H9 (cell line): ENCODE results near the gene KIF15. TPM values are rescaled to one million over a fixed set of nuclear protein-coding genes. Genes with fewer than 3 reads are reported as not detected.

Experiments
- DNase-seq: peaks from one replicate; pipeline ENCODE4 v3.0.0-alpha.2; 2017
- H2AFZ ChIP-seq: one replicate; pipeline ENCODE4 v1.6.1; 2013; ENCODE audit warnings: mild to moderate bottlenecking, low read length, control low read depth, moderate library complexity
- H2AK5ac ChIP-seq: 2 replicates; pipeline ENCODE4 v1.6.1; 2013; ENCODE audit warnings: low read length, control low read depth, mixed read lengths; ENCODE audit not compliant: insufficient read length
- H2BK120ac ChIP-seq: one replicate; pipeline ENCODE4 v1.6.1; 2013; ENCODE audit warnings: low read depth, mild to moderate bottlenecking, low read length, control low read depth, inconsistent platforms; ENCODE audit not compliant: poor library complexity, severe bottlenecking
- H2BK12ac ChIP-seq: 2 replicates; pipeline ENCODE4 v1.6.1; 2013; ENCODE audit warnings: low read length, control low read depth, mixed read lengths, low read depth; ENCODE audit not compliant: insufficient read length
- H2BK15ac ChIP-seq: 2 replicates; pipeline ENCODE4 v1.6.1; 2013; ENCODE audit warnings: low read depth, low read length, control low read depth
- H2BK20ac ChIP-seq: one replicate; pipeline ENCODE4 v1.6.1; 2013; ENCODE audit warnings: low read depth, mild to moderate bottlenecking, low read length, control low read depth, inconsistent platforms; ENCODE audit not compliant: poor library complexity, severe bottlenecking
- H2BK5ac ChIP-seq: 2 replicates; pipeline ENCODE4 v1.6.1; 2013; ENCODE audit warnings: low read length, control low read depth, mixed read lengths; ENCODE audit not compliant: insufficient read length
- H3K14ac ChIP-seq: 2 replicates; pipeline ENCODE4 v1.6.1; 2013; ENCODE audit warnings: low read length, control low read depth; ENCODE audit not compliant: insufficient read depth
- H3K18ac ChIP-seq: 2 replicates; pipeline ENCODE4 v1.6.1; 2013; ENCODE audit warnings: low read depth, mild to moderate bottlenecking, mixed read lengths, low read length, control low read depth; ENCODE audit not compliant: insufficient read length
- H3K23ac ChIP-seq: 2 replicates; pipeline ENCODE4 v1.6.1; 2013; ENCODE audit warnings: low read length, control low read depth, mixed read lengths, low read depth; ENCODE audit not compliant: insufficient read length
- H3K23me2 ChIP-seq: 2 replicates; pipeline ENCODE4 v1.6.1; 2013; ENCODE audit warnings: low read depth, mild to moderate bottlenecking, mixed read lengths, low read length, control low read depth; ENCODE audit not compliant: insufficient read length, poor library complexity, severe bottlenecking
- H3K27ac ChIP-seq: 2 replicates; pipeline ENCODE4 v1.5.1; 2013; ENCODE audit warnings: low read length, control low read depth, mixed read lengths, low read depth; ENCODE audit not compliant: insufficient read length
- H3K27me3 ChIP-seq: 2 replicates; pipeline ENCODE4 v1.6.1; 2013; ENCODE audit warnings: low read length, control low read depth, inconsistent platforms; ENCODE audit not compliant: insufficient read depth
- H3K4ac ChIP-seq: 2 replicates; pipeline ENCODE4 v1.6.1; 2013; ENCODE audit warnings: low read depth, mild to moderate bottlenecking, control low read depth, inconsistent platforms, low read length, moderate library complexity
- H3K4me1 ChIP-seq: 2 replicates; pipeline ENCODE4 v1.6.1; 2013; ENCODE audit warnings: low read length, control low read depth, inconsistent platforms; ENCODE audit not compliant: insufficient read depth
- H3K4me2 ChIP-seq: 2 replicates; pipeline ENCODE4 v1.6.1; 2013; ENCODE audit warnings: low read length, control low read depth, mixed read lengths; ENCODE audit not compliant: insufficient read length, insufficient read depth
- H3K56ac ChIP-seq: 2 replicates; pipeline ENCODE4 v1.6.1; 2013; ENCODE audit warnings: low read depth, mild to moderate bottlenecking, mixed read lengths, low read length, control low read depth; ENCODE audit not compliant: insufficient read length
- H3K79me1 ChIP-seq: 2 replicates; pipeline ENCODE4 v1.6.1; 2013; ENCODE audit warnings: low read depth, mild to moderate bottlenecking, moderate library complexity, low read length, control low read depth, inconsistent platforms; ENCODE audit not compliant: insufficient read depth, poor library complexity, severe bottlenecking
- H3K79me2 ChIP-seq: 2 replicates; pipeline ENCODE4 v1.6.1; 2013; ENCODE audit warnings: low read length, control low read depth, inconsistent platforms; ENCODE audit not compliant: insufficient read depth
- H3K9ac ChIP-seq: 2 replicates; pipeline ENCODE4 v1.6.1; 2013; ENCODE audit warnings: low read length, control low read depth, mixed read lengths; ENCODE audit not compliant: insufficient read length; ENCODE audit errors: extremely low read depth
- H3K9me3 ChIP-seq: one replicate; pipeline ENCODE4 v1.6.1; 2013; ENCODE audit warnings: low read depth, low read length, inconsistent platforms; ENCODE audit not compliant: control insufficient read depth
- H3T11ph ChIP-seq: one replicate; pipeline ENCODE4 v1.6.1; 2013; ENCODE audit warnings: mild to moderate bottlenecking, low read length, control low read depth, inconsistent platforms
- H4K20me1 ChIP-seq: one replicate; pipeline ENCODE4 v1.6.1; 2013; ENCODE audit not compliant: control insufficient read depth, insufficient read length, insufficient read depth
- H4K5ac ChIP-seq: 2 replicates; pipeline ENCODE4 v1.6.1; 2013; ENCODE audit warnings: low read depth, mild to moderate bottlenecking, mixed read lengths, low read length, control low read depth; ENCODE audit not compliant: insufficient read length
- H4K8ac ChIP-seq: replicated peaks from 2 replicates; pipeline ENCODE4 v1.6.1; 2013; ENCODE audit warnings: low read length, control low read depth, mixed read lengths, low read depth; ENCODE audit not compliant: insufficient read length
- H4K91ac ChIP-seq: 2 replicates; pipeline ENCODE4 v1.6.1; 2013; ENCODE audit warnings: low read depth, mild to moderate bottlenecking, moderate library complexity, mixed read lengths, low read length, control low read depth; ENCODE audit not compliant: insufficient read length
- H3K27ac Mint-ChIP-seq, 3 experiments: 2 replicates in 2 of 3; 3 replicates in 1 of 3; pipeline ENCODE4 v1.8.0; 2020 to 2021; ENCODE audit warnings: mixed read lengths in 3 of 3, mild to moderate bottlenecking in 1 of 3, moderate library complexity in 1 of 3
- H3K27me3 Mint-ChIP-seq: 2 replicates; pipeline ENCODE4 v1.8.0; 2021; ENCODE audit warnings: low read depth, mild to moderate bottlenecking, moderate library complexity, mixed read lengths
- H3K36me3 Mint-ChIP-seq, 3 experiments: 2 replicates in 2 of 3; 3 replicates in 1 of 3; pipeline ENCODE4 v1.8.0; 2020 to 2021; ENCODE audit warnings: low read depth in 3 of 3, mixed read lengths in 3 of 3; ENCODE audit not compliant: insufficient read depth in 1 of 3
- H3K4me1 Mint-ChIP-seq, 2 experiments: 2 replicates each; pipeline ENCODE4 v1.8.0; 2020; ENCODE audit warnings: mixed read lengths in 2 of 2
- H3K4me3 Mint-ChIP-seq, 2 experiments: 2 replicates in 1 of 2; 3 replicates in 1 of 2; pipeline ENCODE4 v1.8.0; 2020 to 2021; ENCODE audit warnings: mild to moderate bottlenecking in 2 of 2, mixed read lengths in 2 of 2, moderate library complexity in 1 of 2
- H3K9me3 Mint-ChIP-seq, 2 experiments: 2 replicates in 1 of 2; 3 replicates in 1 of 2; pipeline ENCODE4 v1.8.0; 2020; ENCODE audit warnings: mild to moderate bottlenecking in 2 of 2, mixed read lengths in 2 of 2, moderate library complexity in 1 of 2
- CTCF ChIP-seq: fragments of 200-600 bp; sonication (generic); conservative IDR thresholded peaks from 3 replicates; pipeline ENCODE4 v1.8.0; 2021; ENCODE audit warnings: antibody characterized with exemption, mild to moderate bottlenecking
- WGBS: extraction: QIAGEN DNeasy Blood & Tissue Kit; methylation state at CpG from one replicate; pipeline ENCODE4 v1.1.7; 2013; ENCODE audit warnings: missing lambda C conversion rate, low lambda C conversion rate, mixed read lengths; ENCODE audit not compliant: insufficient read length; ENCODE audit errors: extremely low coverage; 5-methylcytosine and 5-hydroxymethylcytosine counted together
- total RNA-seq: library from RNA; stranded (reverse); gene quantifications from 2 replicates; pipeline ENCODE4 v1.2.1, GENCODE V29; 2021

KIF15 gene
- total RNA-seq, 1 experiment from 2014 or later, result 25.0 TPM

GRCh38 chr3:44862226-44862637, 100.6 kb downstream of the KIF15 start:
- Mint-ChIP-seq H3K4me3 (peak overlapping the region; percentile 83 to 91), H3K9me3 (no peaks in the 10 kb centered on the region), H3K27me3 (no peaks in the 10 kb centered on the region), H3K36me3 (peaks cover 10 to 18% (median 17%) of the 10 kb centered on the region in 3 experiments; a peak in 6 of 7 replicates), H3K27ac (peak overlapping the region; percentile 52 to 86 (median 77); a peak in 4 of 7 replicates), H3K4me1 (peaks cover 8% of the 10 kb centered on the region in 2 experiments)
- H3K23ac ChIP-seq, result no peak overlapping the region
- H2AFZ ChIP-seq, result no peak overlapping the region
- H4K91ac ChIP-seq, result no peak overlapping the region
- no peaks in the 10 kb centered on the region for H3K79me2 ChIP-seq
- no peak overlapping the region for H2AK5ac ChIP-seq
- no peaks in the 10 kb centered on the region for H3K27me3 ChIP-seq
- H2BK12ac ChIP-seq, result no peak overlapping the region
- no CpG with 5 or more reads among the region's 25 CpGs for WGBS
- no peak overlapping the region for H3K4ac ChIP-seq
- no peak for DNase-seq
- H3K18ac ChIP-seq, result no peak overlapping the region
- no peak overlapping the region for H3T11ph ChIP-seq
- H3K9me3 ChIP-seq, result no peaks in the 10 kb centered on the region
- no peaks in the 10 kb centered on the region for H3K79me1 ChIP-seq
- no peak overlapping the region for H2BK5ac ChIP-seq
- H3K56ac ChIP-seq, result no peak overlapping the region
- no peak overlapping the region for H3K27ac ChIP-seq
- no peaks in the 10 kb centered on the region for H4K20me1 ChIP-seq
- no peak overlapping the region for H2BK15ac ChIP-seq
- H4K5ac ChIP-seq, result no peak overlapping the region
- H4K8ac ChIP-seq, result no peak overlapping the region
- no peak for TF ChIP-seq CTCF
- peaks cover 6% of the 10 kb centered on the region for H3K23me2 ChIP-seq
- no peak overlapping the region for H2BK20ac ChIP-seq
- no peak overlapping the region for H3K14ac ChIP-seq
- peak overlapping the region; percentile 85 for H3K4me2 ChIP-seq
- 0 out of 2 replicates have a peak, but pooled peaks cover 2% of the 10 kb centered on the region for H3K4me1 ChIP-seq
- no peak overlapping the region for H2BK120ac ChIP-seq
- H3K9ac ChIP-seq, result peak overlapping the region; percentile 23
